NT2/D1 (cell line): ENCODE results near the gene OR52B2.

Experiments
- SUZ12 ChIP-seq: IDR thresholded peaks from 2 replicates; pipeline ENCODE4 v1.6.1; 2011; ENCODE audit not compliant: insufficient read length, insufficient read depth; ENCODE audit errors: extremely low read depth
- YY1 ChIP-seq: IDR thresholded peaks from 2 replicates; pipeline ENCODE4 v1.6.1; 2011; ENCODE audit not compliant: insufficient read length, insufficient read depth
- ZNF274 ChIP-seq: IDR thresholded peaks from 2 replicates; pipeline ENCODE4 v1.6.1; 2011; ENCODE audit warnings: mild to moderate bottlenecking, low read depth, low read length

- TF ChIP-seq ZNF274 (no peak), SUZ12 (no peak), YY1 (no peak)
Observed at GRCh38 chr11:6203327-6203726, 33.2 kb upstream of the OR52B2 start.
